ENCODE measurements around the gene LRRC19.

The LRRC19 gene

GRCh38 chr9:27005491-27005890, at the start of gene LRRC19:
Gene LRRC19, minus strand, starts transcription at chr9:27005672. Its CDS starts 5,978 bp downstream, at chr9:26999694.
- DNase-seq (ENCODE audit: low read depth, low spot score) = no peak

GRCh38 chr9:27054841-27055240, 49.4 kb upstream of the LRRC19 start:
- no peak for DNase-seq (ENCODE audit: low read depth, low spot score)

- no peak for DNase-seq (ENCODE audit: low read depth, low spot score)
Observed at GRCh38 chr9:27054125-27054524, 48.7 kb upstream of the LRRC19 start.

GRCh38 chr9:27053369-27054022, 48.0 kb upstream of the LRRC19 start:
- DNase-seq (ENCODE audit: low read depth, low spot score) = no peak

GRCh38 chr9:27047136-27047535, 41.7 kb upstream of the LRRC19 start:
- DNase-seq (ENCODE audit: low read depth, low spot score) = no peak

- no peak for DNase-seq (ENCODE audit: low read depth, low spot score)
Observed at GRCh38 chr9:27043176-27043575, 37.7 kb upstream of the LRRC19 start.

GRCh38 chr9:27042476-27042875, 37.0 kb upstream of the LRRC19 start:
- DNase-seq (ENCODE audit: low read depth, low spot score) = no peak

GRCh38 chr9:27041746-27042145, 36.3 kb upstream of the LRRC19 start:
- no peak for DNase-seq (ENCODE audit: low read depth, low spot score)

- DNase-seq (ENCODE audit: low read depth, low spot score) = no peak
Observed at GRCh38 chr9:27037499-27037898, 32.0 kb upstream of the LRRC19 start.

- no peak for DNase-seq (ENCODE audit: low read depth, low spot score)
Observed at GRCh38 chr9:27033815-27034403, 28.4 kb upstream of the LRRC19 start.

- no peak for DNase-seq (ENCODE audit: low read depth, low spot score)
Observed at GRCh38 chr9:27029186-27029585, 23.7 kb upstream of the LRRC19 start.

GRCh38 chr9:27022920-27023319, 17.4 kb upstream of the LRRC19 start:
- no peak for DNase-seq (ENCODE audit: low read depth, low spot score)

- DNase-seq (ENCODE audit: low read depth, low spot score) = no peak
Observed at GRCh38 chr9:27019589-27019988, 14.1 kb upstream of the LRRC19 start.

- DNase-seq (ENCODE audit: low read depth, low spot score) = no peak
Observed at GRCh38 chr9:27003426-27004077, 1.9 kb downstream of the LRRC19 start.

GRCh38 chr9:26995810-26996209, 9.7 kb downstream of the LRRC19 start:
- no peak for DNase-seq (ENCODE audit: low read depth, low spot score)

GRCh38 chr9:26983340-26983739, 22.1 kb downstream of the LRRC19 start:
- no peak for DNase-seq (ENCODE audit: low read depth, low spot score)

GRCh38 chr9:26975728-26976707, 29.5 kb downstream of the LRRC19 start:
- DNase-seq (ENCODE audit: low read depth, low spot score) = no peak

- no peak for DNase-seq (ENCODE audit: low read depth, low spot score)
Observed at GRCh38 chr9:26974927-26975326, 30.5 kb downstream of the LRRC19 start.

GRCh38 chr9:26973989-26974388, 31.5 kb downstream of the LRRC19 start:
- no peak for DNase-seq (ENCODE audit: low read depth, low spot score)

GRCh38 chr9:26971721-26972120, 33.8 kb downstream of the LRRC19 start:
- DNase-seq (ENCODE audit: low read depth, low spot score) = no peak

- DNase-seq (ENCODE audit: low read depth, low spot score) = no peak
Observed at GRCh38 chr9:26956860-26957233, 48.6 kb downstream of the LRRC19 start.

Data from activated naive CD8-positive, alpha-beta T cell treated with anti-CD3 and anti-CD28 coated beads, Interleukin-2, amount 50 U/mL, for 16 hours (primary cell).